Activated CD8-positive, alpha-beta T cell treated with anti-CD3 and anti-CD28 coated beads for 36 hours (primary cell): ENCODE data around the gene TUBB2B. TPM values are rescaled to one million over a fixed set of nuclear protein-coding genes. Genes with fewer than 3 reads are reported as not detected.

Source experiments
- ATAC-seq: fragments of 200-7000 bp; cut with Tn5 transposase; one replicate; pipeline ENCODE4 v1.10.0; 2021; ENCODE audit warnings: mild to moderate bottlenecking, moderate library complexity
- CTCF ChIA-PET: fragments of 350-600 bp; sonication (Branson Sonifier 250); formaldehyde crosslinking; loops from one replicate; lab custom pipeline; 2021; ENCODE audit warnings: antibody characterized with exemption; lab: Charles Lee
- POLR2A ChIA-PET: fragments of 350-600 bp; sonication (Branson Sonifier 250); formaldehyde crosslinking; loops from one replicate; lab custom pipeline; 2021; ENCODE audit warnings: antibody characterized with exemption; lab: Charles Lee
- DNase-seq: peaks from one replicate; pipeline ENCODE4 v3.0.0-alpha.2; 2020
- H3K27ac Mint-ChIP-seq: one replicate; pipeline ENCODE4 v1.8.0; 2021; ENCODE audit warnings: mild to moderate bottlenecking, mixed read lengths
- H3K27me3 Mint-ChIP-seq: one replicate; pipeline ENCODE4 v1.8.0; 2021; ENCODE audit warnings: mixed read lengths
- H3K36me3 Mint-ChIP-seq: one replicate; pipeline ENCODE4 v1.8.0; 2021; ENCODE audit warnings: low read depth, mixed read lengths
- H3K4me1 Mint-ChIP-seq: one replicate; pipeline ENCODE4 v1.8.0; 2021; ENCODE audit warnings: low read depth, mixed read lengths
- H3K4me3 Mint-ChIP-seq: one replicate; pipeline ENCODE4 v1.8.0; 2021; ENCODE audit warnings: mild to moderate bottlenecking, moderate library complexity, mixed read lengths
- H3K9me3 Mint-ChIP-seq: one replicate; pipeline ENCODE4 v1.8.0; 2021; ENCODE audit warnings: mixed read lengths
- intact Hi-C: fragments of 100-400 bp; cut with micrococcal nuclease; formaldehyde crosslinking; loops from one replicate; pipeline ENCODE4 v1.10.0; 2022
- total RNA-seq, 2 experiments: library from RNA; stranded (reverse); gene quantifications; one replicate each; pipeline ENCODE4 v1.2.3, GENCODE V29; 2021
- TF ChIP-seq, protein P1 (sequence below): fragments of 200-600 bp; IDR thresholded peaks from one replicate; pipeline ENCODE4 v1.8.0; 2022; ENCODE audit warnings: antibody characterized with exemption, mild to moderate bottlenecking

TUBB2B gene
- total RNA-seq, 2 experiments from 2014 or later: 0.41 to 0.67 TPM

DNA sequence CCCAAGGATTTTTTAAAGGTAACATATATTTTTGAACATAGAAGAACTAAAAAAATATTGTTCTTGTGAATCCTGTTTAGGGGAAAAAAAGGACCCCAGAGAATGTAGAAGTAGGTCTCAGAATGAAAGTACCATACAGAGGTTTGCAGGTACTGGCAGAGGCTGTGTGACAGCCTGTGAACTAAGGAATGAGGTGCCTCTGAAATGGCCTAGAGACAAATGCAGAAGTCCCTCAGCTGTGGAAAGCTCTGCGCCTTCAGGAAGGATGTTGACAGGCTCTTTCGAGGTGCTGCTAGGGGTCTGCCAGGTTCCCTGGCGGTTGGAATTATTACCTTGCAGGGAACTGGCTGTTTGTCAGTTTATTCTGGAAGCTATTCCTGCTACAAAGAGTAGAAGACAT, 8.6 kb upstream of the TUBB2B start:
- no peak overlapping the region for H3K27ac Mint-ChIP-seq
- TF ChIP-seq, protein P1, sequence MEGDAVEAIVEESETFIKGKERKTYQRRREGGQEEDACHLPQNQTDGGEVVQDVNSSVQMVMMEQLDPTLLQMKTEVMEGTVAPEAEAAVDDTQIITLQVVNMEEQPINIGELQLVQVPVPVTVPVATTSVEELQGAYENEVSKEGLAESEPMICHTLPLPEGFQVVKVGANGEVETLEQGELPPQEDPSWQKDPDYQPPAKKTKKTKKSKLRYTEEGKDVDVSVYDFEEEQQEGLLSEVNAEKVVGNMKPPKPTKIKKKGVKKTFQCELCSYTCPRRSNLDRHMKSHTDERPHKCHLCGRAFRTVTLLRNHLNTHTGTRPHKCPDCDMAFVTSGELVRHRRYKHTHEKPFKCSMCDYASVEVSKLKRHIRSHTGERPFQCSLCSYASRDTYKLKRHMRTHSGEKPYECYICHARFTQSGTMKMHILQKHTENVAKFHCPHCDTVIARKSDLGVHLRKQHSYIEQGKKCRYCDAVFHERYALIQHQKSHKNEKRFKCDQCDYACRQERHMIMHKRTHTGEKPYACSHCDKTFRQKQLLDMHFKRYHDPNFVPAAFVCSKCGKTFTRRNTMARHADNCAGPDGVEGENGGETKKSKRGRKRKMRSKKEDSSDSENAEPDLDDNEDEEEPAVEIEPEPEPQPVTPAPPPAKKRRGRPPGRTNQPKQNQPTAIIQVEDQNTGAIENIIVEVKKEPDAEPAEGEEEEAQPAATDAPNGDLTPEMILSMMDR: no peak
- no peak overlapping the region for H3K4me3 Mint-ChIP-seq
- H3K4me1 Mint-ChIP-seq: peaks cover 9% of the 10 kb centered on the region
- H3K27me3 Mint-ChIP-seq: peaks cover 56% of the 10 kb centered on the region
- H3K36me3 Mint-ChIP-seq: no peaks in the 10 kb centered on the region
- CTCF ChIA-PET: interaction anchor here (2.3 kb wide), 1 partner anchor 15 kb away, joined by 15 read pairs; no protein-coding TSS in a partner anchor
- intact Hi-C loops: no loop called here
- ATAC-seq (no peak), DNase-seq (no peak)
- H3K9me3 Mint-ChIP-seq: no peaks in the 10 kb centered on the region
- POLR2A ChIA-PET: interaction anchor here (0.9 kb wide), 1 partner anchor 12 kb away, joined by 3 read pairs; no protein-coding TSS in a partner anchor

DNA sequence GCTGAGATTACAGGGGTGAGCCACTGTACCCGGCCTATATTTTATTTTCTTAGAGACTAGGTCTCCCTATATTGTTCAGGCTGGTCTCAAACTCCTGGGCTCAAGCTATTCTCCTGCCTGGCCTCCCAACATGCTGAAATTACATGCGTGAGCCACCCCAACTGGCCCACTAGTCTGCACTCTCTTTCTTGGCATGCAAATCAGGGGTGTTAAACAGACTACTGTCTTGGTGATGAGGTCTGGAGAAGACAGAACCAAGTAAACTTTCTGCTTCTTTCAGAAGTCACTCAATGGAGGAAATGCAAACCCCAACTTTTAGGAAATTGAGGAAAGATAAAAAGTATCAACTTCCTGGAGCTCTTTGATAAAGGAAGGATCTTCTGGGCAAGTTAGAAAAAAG, 8.0 kb upstream of the TUBB2B start:
- no peak overlapping the region for H3K27ac Mint-ChIP-seq
- H3K36me3 Mint-ChIP-seq: no peaks in the 10 kb centered on the region
- TF ChIP-seq, protein P1: no peak
- POLR2A ChIA-PET: interaction anchor here (0.6 to 0.9 kb wide), 2 partner anchors 13 to 55 kb away, joined by 3 read pairs; no protein-coding TSS in a partner anchor
- CTCF ChIA-PET: interaction anchor here (2.3 kb wide), 1 partner anchor 16 kb away, joined by 15 read pairs; no protein-coding TSS in a partner anchor
- H3K4me1 Mint-ChIP-seq: peaks cover 12% of the 10 kb centered on the region
- intact Hi-C loops: no loop called here
- H3K4me3 Mint-ChIP-seq: no peak overlapping the region
- DNase-seq (no peak), ATAC-seq (no peak)
- H3K27me3 Mint-ChIP-seq: peaks cover 59% of the 10 kb centered on the region
- no peaks in the 10 kb centered on the region for H3K9me3 Mint-ChIP-seq

DNA sequence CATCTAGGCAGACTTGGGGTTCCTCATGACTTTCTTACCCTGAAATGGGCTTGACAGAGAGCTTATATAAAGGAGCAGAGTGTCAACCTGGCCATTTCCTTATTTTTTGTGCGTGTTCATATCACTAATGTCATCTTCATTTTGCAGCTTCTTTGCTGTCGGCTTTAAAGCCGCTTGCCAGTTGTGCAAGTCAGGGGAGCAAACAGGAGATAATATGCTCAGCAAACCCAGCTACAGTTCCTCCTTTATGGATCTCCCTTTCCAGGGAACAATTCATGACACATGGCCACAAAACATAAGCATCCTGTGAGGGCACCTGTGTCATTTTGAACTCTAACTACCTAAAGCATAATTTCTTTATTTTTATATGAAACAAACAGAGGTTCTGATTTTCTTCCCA, 6.5 kb upstream of the TUBB2B start:
- CTCF ChIA-PET: no interaction called here
- H3K36me3 Mint-ChIP-seq: no peaks in the 10 kb centered on the region
- DNase-seq (no peak), ATAC-seq (no peak)
- no peak overlapping the region for H3K27ac Mint-ChIP-seq
- intact Hi-C loops: no loop called here
- POLR2A ChIA-PET: no interaction called here
- H3K27me3 Mint-ChIP-seq: peaks cover 71% of the 10 kb centered on the region
- H3K4me3 Mint-ChIP-seq: no peak overlapping the region
- TF ChIP-seq, protein P1: no peak
- H3K9me3 Mint-ChIP-seq: no peaks in the 10 kb centered on the region
- H3K4me1 Mint-ChIP-seq: peaks cover 26% of the 10 kb centered on the region

DNA sequence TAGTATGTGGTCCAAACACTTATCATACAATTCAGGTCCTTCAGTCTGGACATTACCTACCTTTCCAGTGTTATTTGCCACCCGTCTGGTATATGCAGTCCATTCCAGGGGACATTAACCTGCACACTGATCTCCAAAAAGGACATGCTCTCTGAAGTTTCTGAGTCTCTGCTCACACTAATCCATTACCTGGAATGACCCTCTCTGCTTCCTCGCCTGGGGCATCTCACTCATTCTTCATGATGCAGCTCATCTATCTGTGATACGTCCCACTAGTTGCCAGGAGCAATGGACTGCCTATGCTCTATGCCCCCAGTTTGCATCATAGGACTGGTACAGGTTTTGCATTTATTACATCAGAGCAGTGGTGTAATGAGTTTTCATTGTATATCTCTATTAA, 5.9 kb upstream of the TUBB2B start:
- H3K4me3 Mint-ChIP-seq: no peak overlapping the region
- no peak overlapping the region for H3K27ac Mint-ChIP-seq
- no peak for DNase-seq
- no peaks in the 10 kb centered on the region for H3K36me3 Mint-ChIP-seq
- intact Hi-C loops: no loop called here
- H3K27me3 Mint-ChIP-seq: peaks cover 73% of the 10 kb centered on the region
- TF ChIP-seq, protein P1: no peak
- peaks cover 31% of the 10 kb centered on the region for H3K4me1 Mint-ChIP-seq
- CTCF ChIA-PET: interaction anchor here (1.1 kb wide), 1 partner anchor 10 kb away, joined by 3 read pairs; no protein-coding TSS in a partner anchor
- H3K9me3 Mint-ChIP-seq: no peaks in the 10 kb centered on the region
- POLR2A ChIA-PET: no interaction called here
- ATAC-seq: no peak

DNA sequence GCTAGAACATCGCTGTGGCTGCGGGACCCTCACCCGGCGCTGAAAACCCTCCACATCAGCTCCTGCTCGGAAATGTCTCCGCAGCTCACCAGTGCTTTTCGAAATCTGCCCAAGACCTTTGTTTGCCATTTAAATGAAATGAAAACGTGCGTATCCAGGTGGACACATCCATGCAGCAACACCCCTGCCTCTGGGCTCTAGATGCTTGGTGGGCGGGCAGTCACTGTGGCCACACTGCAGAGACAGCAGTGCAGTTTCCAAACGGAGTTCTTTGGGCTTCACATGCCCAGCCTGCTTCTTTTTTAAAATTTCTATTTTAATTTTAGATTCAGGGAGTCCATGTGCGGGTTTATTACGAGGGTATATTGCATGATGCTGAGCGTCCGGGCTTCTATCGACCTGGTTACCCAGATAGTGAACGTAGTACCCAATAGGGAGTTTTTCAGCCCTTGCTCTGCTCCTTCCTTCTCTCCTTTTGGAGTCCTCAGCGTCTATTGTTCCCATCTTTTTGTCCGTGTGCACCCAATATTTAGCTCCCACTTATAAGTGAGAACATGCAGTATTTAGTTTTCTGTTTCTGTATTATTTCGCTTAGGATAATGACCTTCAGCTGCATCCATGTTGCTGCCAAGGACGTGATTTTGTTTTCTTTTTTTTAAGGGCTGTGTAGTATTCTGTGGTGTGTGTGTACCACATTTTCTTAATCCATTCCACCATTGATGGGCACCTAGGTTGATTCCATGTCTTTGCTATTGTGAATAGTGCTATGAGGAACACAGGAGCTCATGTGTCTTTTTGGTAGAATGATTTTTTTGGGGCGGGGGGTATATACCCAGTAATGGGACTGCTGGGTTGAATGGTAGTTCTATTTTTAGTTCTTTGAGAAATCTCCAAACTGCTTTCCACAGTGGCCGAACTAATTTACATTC, 4.8 kb upstream of the TUBB2B start:
- no peak for ATAC-seq
- no peaks in the 10 kb centered on the region for H3K36me3 Mint-ChIP-seq
- no peak for DNase-seq
- TF ChIP-seq, protein P1: no peak
- no peak overlapping the region for H3K4me3 Mint-ChIP-seq
- peaks cover 36% of the 10 kb centered on the region for H3K4me1 Mint-ChIP-seq
- CTCF ChIA-PET: interaction anchor here (1.1 to 1.7 kb wide), 2 partner anchors 11 to 19 kb away, joined by 3 to 11 read pairs; no protein-coding TSS in a partner anchor
- no peaks in the 10 kb centered on the region for H3K9me3 Mint-ChIP-seq
- no peak overlapping the region for H3K27ac Mint-ChIP-seq
- H3K27me3 Mint-ChIP-seq: peaks cover 75% of the 10 kb centered on the region
- POLR2A ChIA-PET: interaction anchor here (1.2 kb wide), 1 partner anchor 12 kb away, joined by 4 read pairs; no protein-coding TSS in a partner anchor
- intact Hi-C loops: no loop called here
